Tibial artery (tissue), 4 donors: ENCODE results near the gene ZNF580.

ENCODE experiments used
- DNase-seq, 2 donors: peaks; one replicate each; pipeline ENCODE4 v3.0.0-alpha.2; 2019
- H3K27ac ChIP-seq, 2 donors: fragments of 200-600 bp; sonication (generic) in 1 of 2; 1 replicate in 1 of 2; 2 replicates in 1 of 2; pipeline ENCODE4 v1.5.1; 2018 to 2019; ENCODE audit warnings: mild to moderate bottlenecking in 1 of 2
- H3K27me3 ChIP-seq, 2 donors: fragments of 200-600 bp; sonication (generic) in 1 of 2; one replicate each; pipeline versions ENCODE4 v1.5.1 to v1.6.0; 2016 to 2019
- H3K36me3 ChIP-seq, 3 donors: fragments of 200-600 bp; sonication (generic) in 2 of 3; one replicate each; pipeline ENCODE4 v1.5.1; 2016 to 2019; ENCODE audit warnings: mild to moderate bottlenecking in 2 of 3
- H3K4me1 ChIP-seq, 4 donors: fragments of 200-600 bp; sonication (generic) in 2 of 4; 1 replicate in 3 of 4; 2 replicates in 1 of 4; pipeline ENCODE4 v1.5.1; 2016 to 2019
- H3K4me3 ChIP-seq, 2 donors: fragments of 200-600 bp; sonication (generic) in 1 of 2; 1 replicate in 1 of 2; 2 replicates in 1 of 2; pipeline ENCODE4 v1.5.1; 2018 to 2019; ENCODE audit warnings: mild to moderate bottlenecking in 2 of 2
- H3K9me3 ChIP-seq, 3 donors: fragments of 200-600 bp; sonication (generic) in 1 of 3; one replicate each; pipeline ENCODE4 v1.5.1; 2016 to 2019
- intact Hi-C: fragments of 100-400 bp; cut with DNase I; formaldehyde crosslinking; loops from one replicate; pipeline ENCODE4 v1.15.0; 2023; ENCODE audit warnings: low total_unique reads
- TF ChIP-seq, protein P1 (sequence below), 2 experiments: fragments of 200-600 bp in 1 of 2; fragments of 450-650 bp in 1 of 2; IDR thresholded peaks; one replicate each; pipeline ENCODE4 v1.5.1; 2017 to 2019; ENCODE audit warnings: antibody characterized with exemption in 2 of 2, mild to moderate bottlenecking in 1 of 2, moderate library complexity in 1 of 2

Gene ZNF580

DNA sequence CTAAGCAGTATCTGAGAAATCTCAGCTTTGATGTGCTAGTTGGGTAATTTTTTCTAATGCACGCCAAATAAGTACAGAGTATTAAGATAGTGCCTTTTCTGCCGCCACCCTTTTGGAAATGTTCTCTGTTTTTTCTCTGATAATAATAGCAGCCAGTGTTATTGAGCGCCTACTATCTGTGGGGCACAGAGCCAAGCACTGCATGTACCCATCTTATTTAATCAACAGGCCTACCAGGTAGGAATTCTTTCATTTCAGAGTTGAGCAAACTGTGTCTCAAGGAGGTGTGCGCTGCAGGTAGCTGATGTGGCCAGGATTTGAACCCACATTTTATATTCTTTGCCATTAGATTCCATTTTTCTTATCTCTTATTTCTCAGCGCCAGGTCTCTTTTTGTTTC, 35.6 kb downstream of the ZNF580 start:
- Histone ChIP-seq H3K27me3 (no peaks in the 10 kb centered on the region), H3K4me3 (peak overlapping the region; percentile 69 to 97), H3K27ac (no peak overlapping the region), H3K36me3 (peaks cover 26 to 61% (median 38%) of the 10 kb centered on the region in 3 donors), H3K4me1 (peaks cover 0 to 48% (median 40%) of the 10 kb centered on the region in 4 donors), H3K9me3 (no peaks in the 10 kb centered on the region)
- DNase-seq = no peak
- intact Hi-C loops = no loop called here
- TF ChIP-seq, protein P1, sequence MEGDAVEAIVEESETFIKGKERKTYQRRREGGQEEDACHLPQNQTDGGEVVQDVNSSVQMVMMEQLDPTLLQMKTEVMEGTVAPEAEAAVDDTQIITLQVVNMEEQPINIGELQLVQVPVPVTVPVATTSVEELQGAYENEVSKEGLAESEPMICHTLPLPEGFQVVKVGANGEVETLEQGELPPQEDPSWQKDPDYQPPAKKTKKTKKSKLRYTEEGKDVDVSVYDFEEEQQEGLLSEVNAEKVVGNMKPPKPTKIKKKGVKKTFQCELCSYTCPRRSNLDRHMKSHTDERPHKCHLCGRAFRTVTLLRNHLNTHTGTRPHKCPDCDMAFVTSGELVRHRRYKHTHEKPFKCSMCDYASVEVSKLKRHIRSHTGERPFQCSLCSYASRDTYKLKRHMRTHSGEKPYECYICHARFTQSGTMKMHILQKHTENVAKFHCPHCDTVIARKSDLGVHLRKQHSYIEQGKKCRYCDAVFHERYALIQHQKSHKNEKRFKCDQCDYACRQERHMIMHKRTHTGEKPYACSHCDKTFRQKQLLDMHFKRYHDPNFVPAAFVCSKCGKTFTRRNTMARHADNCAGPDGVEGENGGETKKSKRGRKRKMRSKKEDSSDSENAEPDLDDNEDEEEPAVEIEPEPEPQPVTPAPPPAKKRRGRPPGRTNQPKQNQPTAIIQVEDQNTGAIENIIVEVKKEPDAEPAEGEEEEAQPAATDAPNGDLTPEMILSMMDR (IDR thresholded peaks at IDR 0.05) = no peak

DNA sequence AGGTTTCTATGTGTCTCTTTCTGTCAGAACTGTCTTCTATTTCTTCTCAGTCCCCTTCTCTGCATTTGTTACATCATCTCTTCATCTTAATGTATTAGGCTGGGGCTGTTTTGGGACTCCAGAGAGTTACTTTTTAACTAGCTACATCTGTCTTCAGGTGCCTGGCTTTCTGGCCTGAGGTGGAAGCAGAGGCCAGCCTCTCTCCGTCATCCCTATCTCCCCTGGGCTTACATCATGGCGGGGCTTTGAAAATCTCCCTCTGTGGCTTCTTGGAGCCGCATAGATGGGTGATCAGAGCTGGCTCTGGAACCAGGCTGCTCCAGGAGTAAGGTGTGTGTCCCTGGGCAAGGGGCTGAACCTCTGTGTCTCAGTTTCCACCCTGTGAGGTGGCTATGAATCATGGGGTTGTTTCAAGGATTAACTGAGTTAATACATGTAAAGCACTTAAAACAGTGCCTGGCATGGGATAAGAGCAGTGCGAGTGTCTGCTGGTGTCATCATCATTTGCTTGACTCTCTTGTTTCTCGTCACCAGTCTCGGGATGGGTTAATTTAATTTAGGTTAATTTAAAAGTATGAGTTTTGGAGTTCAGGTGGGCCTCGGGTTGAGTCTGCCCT, 36.2 kb downstream of the ZNF580 start:
- no peaks in the 10 kb centered on the region for H3K9me3 ChIP-seq
- H3K4me1 ChIP-seq = peaks cover 0 to 48% (median 40%) of the 10 kb centered on the region in 4 donors
- H3K27me3 ChIP-seq = no peaks in the 10 kb centered on the region
- intact Hi-C loops = no loop called here
- peaks cover 32 to 60% (median 42%) of the 10 kb centered on the region in 3 donors for H3K36me3 ChIP-seq
- no peak for DNase-seq
- H3K4me3 ChIP-seq = peak overlapping the region in 1 of 2 donors; percentile 97
- no peak overlapping the region for H3K27ac ChIP-seq
- TF ChIP-seq, protein P1 (IDR thresholded peaks at IDR 0.05) = no peak

DNA sequence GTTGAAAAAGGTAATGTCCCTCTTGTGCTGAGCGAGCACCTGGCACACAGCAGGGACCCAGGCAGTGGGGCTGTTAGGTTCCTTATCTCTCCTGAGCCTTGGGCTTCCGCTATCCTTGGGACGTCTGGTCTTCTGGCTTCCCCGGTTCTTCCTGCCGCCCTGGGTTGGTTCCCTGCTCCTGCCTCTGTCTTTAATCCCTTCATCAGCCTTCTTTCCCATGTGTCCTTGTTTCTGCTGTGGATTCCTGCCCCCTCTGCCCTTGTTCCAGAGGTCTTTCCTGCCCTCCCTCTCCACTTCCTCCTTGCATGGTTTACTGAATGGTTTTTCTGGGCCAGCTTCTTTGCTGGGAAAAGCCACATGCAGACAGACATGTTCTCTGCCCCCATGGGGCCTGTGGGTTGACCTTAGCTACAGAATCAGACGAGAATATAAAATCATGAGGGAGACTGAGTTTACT, 36.8 kb downstream of the ZNF580 start:
- no peak for DNase-seq

DNA sequence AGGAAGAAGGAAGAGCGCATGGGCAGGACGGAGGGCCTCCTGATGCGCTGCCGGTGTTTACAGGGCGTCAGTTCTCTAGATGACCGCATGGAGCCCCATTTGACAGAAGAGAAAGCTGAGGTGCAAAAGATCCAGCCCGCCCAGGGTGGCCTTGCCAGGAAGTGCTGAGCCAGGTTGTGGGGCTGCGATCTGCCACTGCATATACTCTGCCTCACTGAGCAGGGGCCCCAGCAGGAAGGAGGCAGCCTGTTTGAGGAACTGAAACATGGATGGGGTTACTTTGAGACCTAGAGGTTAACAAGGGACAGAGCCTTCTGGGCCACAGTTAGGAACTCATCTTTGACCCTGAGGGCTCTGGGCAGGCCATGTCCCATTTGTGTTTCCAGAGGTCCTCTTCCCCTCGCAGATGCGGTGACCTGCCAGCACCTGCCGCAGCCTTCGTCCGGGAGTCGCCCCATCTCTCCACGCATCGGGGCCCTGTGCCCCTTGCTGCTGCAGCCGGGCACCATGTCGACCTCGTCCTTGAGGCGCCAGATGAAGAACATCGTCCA, 37.4 kb downstream of the ZNF580 start:
- peaks cover 0 to 48% (median 40%) of the 10 kb centered on the region in 4 donors for H3K4me1 ChIP-seq
- no peaks in the 10 kb centered on the region for H3K9me3 ChIP-seq
- H3K27me3 ChIP-seq = no peaks in the 10 kb centered on the region
- peaks cover 37 to 69% (median 49%) of the 10 kb centered on the region in 3 donors for H3K36me3 ChIP-seq
- no peak overlapping the region for H3K4me3 ChIP-seq
- no peak overlapping the region for H3K27ac ChIP-seq
- TF ChIP-seq, protein P1 (IDR thresholded peaks at IDR 0.05) = no peak
- DNase-seq = peak in 1 of 2 donors; percentile 62
- intact Hi-C loops = no loop called here

More for the DNA sequence above, 36.8 kb downstream of the ZNF580 start:
- peaks cover 0 to 48% (median 40%) of the 10 kb centered on the region in 4 donors for H3K4me1 ChIP-seq
- no peak overlapping the region for H3K27ac ChIP-seq
- peaks cover 37 to 63% (median 48%) of the 10 kb centered on the region in 3 donors for H3K36me3 ChIP-seq
- TF ChIP-seq, protein P1 (IDR thresholded peaks at IDR 0.05) = no peak
- intact Hi-C loops = no loop called here
- no peaks in the 10 kb centered on the region for H3K9me3 ChIP-seq
- no peak overlapping the region for H3K4me3 ChIP-seq
- H3K27me3 ChIP-seq = no peaks in the 10 kb centered on the region

DNA sequence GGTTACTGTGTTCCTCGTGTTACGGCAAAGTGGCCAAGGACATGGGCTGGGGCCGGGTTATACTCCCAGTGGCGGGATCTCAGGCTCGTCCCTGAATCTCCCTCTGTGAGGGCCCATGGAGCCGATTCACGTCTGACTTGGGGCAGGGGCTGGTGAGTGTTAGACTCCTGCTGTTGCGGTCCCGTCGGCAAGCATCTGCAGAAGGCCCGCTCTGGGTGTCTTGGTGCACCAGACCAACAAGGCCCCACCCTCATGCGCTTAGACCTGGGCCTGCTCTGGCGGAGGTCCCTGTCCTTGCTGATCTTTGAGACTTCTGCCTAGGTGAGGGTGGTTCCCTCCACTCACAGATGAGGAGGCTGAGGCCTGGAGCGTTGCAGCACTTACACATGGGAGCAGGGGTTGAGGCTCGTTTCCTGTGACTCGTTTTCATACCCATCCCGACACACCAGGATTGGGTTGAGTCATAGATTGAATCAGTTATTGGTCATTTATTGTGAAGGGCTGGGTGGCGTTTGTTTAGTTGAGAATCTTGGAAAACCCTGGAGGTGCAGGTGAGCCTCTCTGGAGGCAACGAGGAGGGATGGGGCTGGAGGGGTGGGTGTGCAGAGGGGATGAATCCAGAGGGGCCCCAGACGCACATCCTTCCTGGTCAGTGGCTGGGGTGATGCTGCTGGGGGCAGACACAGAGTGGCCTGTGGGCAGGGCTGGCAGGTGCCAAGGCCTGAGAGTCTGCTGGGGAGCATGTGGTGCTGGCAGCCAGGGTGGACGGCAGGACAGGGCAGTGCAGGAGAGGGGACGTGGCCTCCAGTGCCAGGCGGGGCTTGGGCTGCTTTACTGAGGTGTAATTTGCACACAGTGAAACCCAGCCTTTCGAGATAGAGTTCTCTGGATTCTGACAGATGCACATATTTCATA, 38.8 kb downstream of the ZNF580 start:
- no peaks in the 10 kb centered on the region for H3K27me3 ChIP-seq
- TF ChIP-seq, protein P1 (IDR thresholded peaks at IDR 0.05) = no peak
- no peak overlapping the region for H3K4me3 ChIP-seq
- peaks cover 0 to 39% (median 32%) of the 10 kb centered on the region in 4 donors for H3K4me1 ChIP-seq
- intact Hi-C loops = no loop called here
- H3K9me3 ChIP-seq = no peaks in the 10 kb centered on the region
- H3K27ac ChIP-seq = no peak overlapping the region
- DNase-seq = no peak
- H3K36me3 ChIP-seq = peaks cover 29 to 72% (median 62%) of the 10 kb centered on the region in 3 donors
